ENCODE results near the gene CD160.

Gene CD160

DNA sequence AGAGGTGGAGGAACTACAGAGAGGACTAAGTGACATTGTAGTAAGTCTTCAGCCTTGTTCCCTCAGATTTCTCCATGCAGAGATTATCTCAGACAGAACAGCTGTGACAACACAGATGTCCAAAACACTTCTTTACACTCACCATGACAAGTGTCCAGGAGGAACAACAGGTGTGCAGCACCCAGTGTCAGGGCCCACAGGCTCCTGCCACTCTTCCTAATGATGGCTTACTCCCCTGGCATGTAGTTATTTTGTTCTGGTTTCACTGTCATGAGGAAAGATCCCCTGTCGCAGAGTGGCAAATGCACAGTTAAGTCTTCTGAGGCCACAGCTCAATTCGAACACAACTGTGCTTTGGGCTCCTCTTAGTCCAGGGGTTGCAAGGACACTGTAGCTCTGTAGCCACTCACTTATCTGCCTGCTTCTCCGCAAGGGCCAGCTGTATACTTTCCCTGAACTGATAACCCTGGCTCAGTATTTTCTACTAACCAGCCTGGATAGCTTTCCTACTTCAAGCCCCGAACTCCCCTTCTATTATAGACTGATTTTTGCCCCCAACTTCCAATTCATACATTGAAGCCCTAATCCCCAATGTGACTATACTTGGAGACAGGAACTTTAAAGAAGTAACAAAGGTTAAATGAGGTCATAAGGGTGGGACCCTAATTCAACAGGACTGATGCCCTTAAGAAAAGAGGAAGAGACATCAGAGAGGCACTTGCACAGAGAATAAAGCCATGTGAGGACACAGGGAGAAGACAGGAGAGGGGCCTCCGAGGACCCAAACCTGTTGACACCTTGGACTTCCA, 23.3 kb upstream of the CD160 start:
- DNase-seq (ENCODE audit: low spot score) (no peak), ATAC-seq (ENCODE audit: low read depth) (no peak)
- Histone ChIP-seq H3K4me3 (ENCODE audit: severe bottlenecking) (no peak overlapping the region), H3K4me1 (ENCODE audit: insufficient read depth, poor library complexity, severe bottlenecking) (peaks cover 7% of the 10 kb centered on the region), H3K36me3 (ENCODE audit: low read depth) (no peaks in the 10 kb centered on the region), H3K27me3 (ENCODE audit: insufficient read depth, poor library complexity, severe bottlenecking) (no peaks in the 10 kb centered on the region), H3K9me3 (ENCODE audit: severe bottlenecking) (no peaks in the 10 kb centered on the region), H3K27ac (ENCODE audit: poor library complexity, severe bottlenecking) (no peak overlapping the region)
- TF ChIP-seq, protein P1, sequence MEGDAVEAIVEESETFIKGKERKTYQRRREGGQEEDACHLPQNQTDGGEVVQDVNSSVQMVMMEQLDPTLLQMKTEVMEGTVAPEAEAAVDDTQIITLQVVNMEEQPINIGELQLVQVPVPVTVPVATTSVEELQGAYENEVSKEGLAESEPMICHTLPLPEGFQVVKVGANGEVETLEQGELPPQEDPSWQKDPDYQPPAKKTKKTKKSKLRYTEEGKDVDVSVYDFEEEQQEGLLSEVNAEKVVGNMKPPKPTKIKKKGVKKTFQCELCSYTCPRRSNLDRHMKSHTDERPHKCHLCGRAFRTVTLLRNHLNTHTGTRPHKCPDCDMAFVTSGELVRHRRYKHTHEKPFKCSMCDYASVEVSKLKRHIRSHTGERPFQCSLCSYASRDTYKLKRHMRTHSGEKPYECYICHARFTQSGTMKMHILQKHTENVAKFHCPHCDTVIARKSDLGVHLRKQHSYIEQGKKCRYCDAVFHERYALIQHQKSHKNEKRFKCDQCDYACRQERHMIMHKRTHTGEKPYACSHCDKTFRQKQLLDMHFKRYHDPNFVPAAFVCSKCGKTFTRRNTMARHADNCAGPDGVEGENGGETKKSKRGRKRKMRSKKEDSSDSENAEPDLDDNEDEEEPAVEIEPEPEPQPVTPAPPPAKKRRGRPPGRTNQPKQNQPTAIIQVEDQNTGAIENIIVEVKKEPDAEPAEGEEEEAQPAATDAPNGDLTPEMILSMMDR (IDR thresholded peaks at IDR 0.05; ENCODE audit: poor library complexity, severe bottlenecking) = no peak

DNA sequence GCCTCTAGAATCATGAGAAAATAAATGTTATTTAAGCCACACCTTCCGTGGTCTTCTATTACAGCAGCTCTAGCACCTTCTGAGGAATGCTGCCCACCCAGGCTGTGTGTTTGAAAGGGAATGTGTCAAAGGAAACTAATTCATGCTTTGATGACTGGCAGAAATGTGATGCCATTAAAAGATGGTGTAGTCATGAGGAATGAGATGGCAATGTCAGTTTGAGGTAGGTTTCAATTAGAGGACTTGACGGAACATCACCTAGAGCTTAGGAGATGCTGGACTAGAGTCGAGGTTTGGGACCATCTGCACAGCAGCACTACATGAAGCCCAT, 22.7 kb upstream of the CD160 start:
- Histone ChIP-seq H3K9me3 (ENCODE audit: severe bottlenecking) (no peaks in the 10 kb centered on the region), H3K36me3 (ENCODE audit: low read depth) (no peaks in the 10 kb centered on the region), H3K27ac (ENCODE audit: poor library complexity, severe bottlenecking) (no peak overlapping the region), H3K4me1 (ENCODE audit: insufficient read depth, poor library complexity, severe bottlenecking) (peaks cover under 1% of the 10 kb centered on the region), H3K27me3 (ENCODE audit: insufficient read depth, poor library complexity, severe bottlenecking) (no peaks in the 10 kb centered on the region), H3K4me3 (ENCODE audit: severe bottlenecking) (no peak overlapping the region)
- no peak for ATAC-seq (ENCODE audit: low read depth)
- TF ChIP-seq, protein P1 (IDR thresholded peaks at IDR 0.05; ENCODE audit: poor library complexity, severe bottlenecking) = no peak
- no peak for DNase-seq (ENCODE audit: low spot score)

DNA sequence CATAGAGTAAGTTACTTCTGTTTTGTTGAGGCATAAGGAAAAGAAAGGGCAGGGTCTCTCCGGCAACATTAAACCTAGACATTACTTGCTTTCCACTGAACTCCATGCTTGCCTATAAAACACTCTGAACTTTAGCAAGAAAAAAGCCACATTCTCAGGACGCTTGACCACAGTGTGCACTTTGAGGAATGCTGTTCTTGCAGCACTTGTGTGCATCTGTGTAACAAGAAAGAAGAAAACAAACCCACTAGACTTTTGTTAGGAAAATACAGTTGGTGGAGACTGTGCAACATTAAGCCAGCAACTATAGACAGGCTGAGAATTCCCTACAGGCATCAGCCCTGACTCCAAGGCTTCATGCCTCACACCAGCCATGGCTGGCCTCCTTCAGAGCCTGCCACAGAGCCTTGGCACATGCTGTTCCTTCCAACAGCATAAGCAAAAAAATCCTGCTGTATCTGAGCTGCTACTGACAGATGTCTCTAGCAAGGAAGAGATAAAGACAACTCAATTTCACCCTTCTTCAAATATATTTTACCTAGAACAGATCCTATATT, 17.9 kb upstream of the CD160 start:
- Histone ChIP-seq H3K27me3 (ENCODE audit: insufficient read depth, poor library complexity, severe bottlenecking) (no peaks in the 10 kb centered on the region), H3K4me3 (ENCODE audit: severe bottlenecking) (no peak overlapping the region), H3K27ac (ENCODE audit: poor library complexity, severe bottlenecking) (no peak overlapping the region), H3K4me1 (ENCODE audit: insufficient read depth, poor library complexity, severe bottlenecking) (peaks cover 8% of the 10 kb centered on the region), H3K36me3 (ENCODE audit: low read depth) (no peaks in the 10 kb centered on the region), H3K9me3 (ENCODE audit: severe bottlenecking) (no peaks in the 10 kb centered on the region)
- TF ChIP-seq, protein P1 (IDR thresholded peaks at IDR 0.05; ENCODE audit: poor library complexity, severe bottlenecking) = no peak
- DNase-seq (ENCODE audit: low spot score) (no peak), ATAC-seq (ENCODE audit: low read depth) (no peak)

DNA sequence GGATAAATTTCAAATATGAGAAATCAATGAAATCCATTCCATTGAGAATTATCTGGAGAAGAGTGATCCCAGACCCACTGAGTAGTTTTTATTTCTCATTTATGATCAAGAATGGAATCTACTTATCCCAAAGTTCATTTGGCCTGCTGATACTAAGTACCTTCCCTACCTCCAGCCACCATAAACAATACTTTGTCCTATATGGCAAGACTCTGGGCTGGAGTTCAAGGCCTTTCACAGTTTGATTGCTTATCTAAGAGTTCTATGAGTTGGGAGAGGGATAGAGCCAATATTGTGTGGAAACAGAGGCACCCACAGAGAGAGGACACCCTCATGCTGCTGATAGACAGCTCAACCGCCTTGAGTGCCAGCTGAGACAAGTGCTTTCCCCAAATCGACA, 17.2 kb upstream of the CD160 start:
- no peak for ATAC-seq (ENCODE audit: low read depth)

More for the DNA sequence above, 17.2 kb upstream of the CD160 start:
- no peak overlapping the region for H3K27ac ChIP-seq (ENCODE audit: poor library complexity, severe bottlenecking)
- H3K4me1 ChIP-seq (ENCODE audit: insufficient read depth, poor library complexity, severe bottlenecking) = peaks cover 15% of the 10 kb centered on the region
- no peak overlapping the region for H3K4me3 ChIP-seq (ENCODE audit: severe bottlenecking)
- TF ChIP-seq, protein P1 (IDR thresholded peaks at IDR 0.05; ENCODE audit: poor library complexity, severe bottlenecking) = no peak
- no peak for DNase-seq (ENCODE audit: low spot score)
- no peaks in the 10 kb centered on the region for H3K27me3 ChIP-seq (ENCODE audit: insufficient read depth, poor library complexity, severe bottlenecking)
- H3K9me3 ChIP-seq (ENCODE audit: severe bottlenecking) = no peaks in the 10 kb centered on the region
- no peaks in the 10 kb centered on the region for H3K36me3 ChIP-seq (ENCODE audit: low read depth)

All from RWPE2 (cell line).